NCI-H69 (cell line): ENCODE data around the gene ATG10.

Experiments
- DNase-seq: peaks from one replicate; lab custom pipeline; 2025; lab: John Stamatoyannopoulos, UW

Gene ATG10

GRCh38 chr5:82276800-82277612 is 305.2 kb downstream of the ATG10 start:
- DNase-seq, result no peak

GRCh38 chr5:82277613-82277986 is 305.8 kb downstream of the ATG10 start:
- no peak for DNase-seq

GRCh38 chr5:82277987-82278710 is 306.3 kb downstream of the ATG10 start, which contains the start of gene RPS23:
TSS of gene RPS23 (minus strand) at chr5:82278354. CDS start at chr5:82278323, 31 bp downstream.
- peak; percentile 97 for DNase-seq

- no peak for DNase-seq
Observed at GRCh38 chr5:82278711-82279370, 307.0 kb downstream of the ATG10 start.

- no peak for DNase-seq
Observed at GRCh38 chr5:82283893-82284292, 312.1 kb downstream of the ATG10 start.

GRCh38 chr5:82285206-82285605 is 313.4 kb downstream of the ATG10 start:
- DNase-seq, result no peak

- no peak for DNase-seq
Observed at GRCh38 chr5:82287625-82288024, 315.8 kb downstream of the ATG10 start.

GRCh38 chr5:82290005-82290404 is 318.2 kb downstream of the ATG10 start:
- DNase-seq, result peak; percentile 95

GRCh38 chr5:82290908-82291307 is 319.1 kb downstream of the ATG10 start:
- peak; percentile 90 for DNase-seq

GRCh38 chr5:82291420-82291819 is 319.6 kb downstream of the ATG10 start:
- peak; percentile 69 for DNase-seq

- peak; percentile 89 for DNase-seq
Observed at GRCh38 chr5:82295144-82295543, 323.3 kb downstream of the ATG10 start.

GRCh38 chr5:82295959-82296531 is 324.2 kb downstream of the ATG10 start:
- DNase-seq, result peak; percentile 38

- peak; percentile 69 for DNase-seq
Observed at GRCh38 chr5:82296929-82297328, 325.1 kb downstream of the ATG10 start.

- no peak for DNase-seq
Observed at GRCh38 chr5:82297711-82298110, 325.9 kb downstream of the ATG10 start.

GRCh38 chr5:82298668-82299067 is 326.8 kb downstream of the ATG10 start:
- peak; percentile 75 for DNase-seq

GRCh38 chr5:82301190-82301589 is 329.4 kb downstream of the ATG10 start:
- DNase-seq, result no peak
